ENCODE measurements around the gene FOXA2.

Gene FOXA2

DNA sequence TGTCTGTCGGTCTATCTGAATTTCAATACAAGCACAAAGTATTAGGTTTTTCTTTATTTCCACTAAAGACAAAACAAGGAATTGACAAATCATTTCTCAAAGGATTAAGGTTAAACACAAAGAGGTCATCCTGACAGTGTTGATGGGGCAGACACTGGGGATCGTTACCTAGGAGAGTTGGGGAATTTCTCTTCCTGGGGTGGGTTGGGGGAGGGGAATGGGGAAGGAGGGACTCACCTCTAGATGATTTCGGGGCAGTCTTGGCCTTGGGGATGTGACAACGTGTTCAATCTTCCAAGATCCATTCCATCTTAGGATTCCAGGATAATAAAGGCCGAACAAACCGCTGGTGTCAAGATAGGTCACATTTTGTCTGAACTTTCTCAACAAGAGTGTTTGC lies 35.4 kb upstream of the FOXA2 start:
- H3K4me3 ChIP-seq (ENCODE audit: low read depth, low read length): no peak overlapping the region
- no peak for DNase-seq (ENCODE audit: low read depth)
- TF ChIP-seq, protein P1, sequence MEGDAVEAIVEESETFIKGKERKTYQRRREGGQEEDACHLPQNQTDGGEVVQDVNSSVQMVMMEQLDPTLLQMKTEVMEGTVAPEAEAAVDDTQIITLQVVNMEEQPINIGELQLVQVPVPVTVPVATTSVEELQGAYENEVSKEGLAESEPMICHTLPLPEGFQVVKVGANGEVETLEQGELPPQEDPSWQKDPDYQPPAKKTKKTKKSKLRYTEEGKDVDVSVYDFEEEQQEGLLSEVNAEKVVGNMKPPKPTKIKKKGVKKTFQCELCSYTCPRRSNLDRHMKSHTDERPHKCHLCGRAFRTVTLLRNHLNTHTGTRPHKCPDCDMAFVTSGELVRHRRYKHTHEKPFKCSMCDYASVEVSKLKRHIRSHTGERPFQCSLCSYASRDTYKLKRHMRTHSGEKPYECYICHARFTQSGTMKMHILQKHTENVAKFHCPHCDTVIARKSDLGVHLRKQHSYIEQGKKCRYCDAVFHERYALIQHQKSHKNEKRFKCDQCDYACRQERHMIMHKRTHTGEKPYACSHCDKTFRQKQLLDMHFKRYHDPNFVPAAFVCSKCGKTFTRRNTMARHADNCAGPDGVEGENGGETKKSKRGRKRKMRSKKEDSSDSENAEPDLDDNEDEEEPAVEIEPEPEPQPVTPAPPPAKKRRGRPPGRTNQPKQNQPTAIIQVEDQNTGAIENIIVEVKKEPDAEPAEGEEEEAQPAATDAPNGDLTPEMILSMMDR (conservative IDR thresholded peaks at IDR 0.05; ENCODE audit: low read depth, low read length): no peak

DNA sequence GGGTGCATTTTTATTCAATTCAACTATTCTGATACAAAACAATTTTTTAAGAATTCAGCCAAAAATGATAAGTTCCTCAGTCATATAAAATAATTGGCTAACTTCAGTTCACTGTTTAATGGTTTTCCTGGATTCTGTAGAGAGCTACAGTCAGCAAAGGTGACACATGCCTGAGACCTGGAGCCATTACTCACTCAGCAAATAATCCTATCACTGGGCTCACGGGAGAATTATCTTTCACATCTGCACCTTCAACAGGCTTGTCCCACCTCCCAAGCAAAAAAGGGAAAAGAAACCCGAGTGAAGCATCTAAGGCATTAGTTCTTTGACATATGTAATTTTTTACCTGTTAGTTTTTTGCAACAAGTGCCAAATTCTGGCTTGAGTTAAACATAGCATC lies 34.9 kb upstream of the FOXA2 start:
- TF ChIP-seq, protein P1 (conservative IDR thresholded peaks at IDR 0.05; ENCODE audit: low read depth, low read length): no peak

DNA sequence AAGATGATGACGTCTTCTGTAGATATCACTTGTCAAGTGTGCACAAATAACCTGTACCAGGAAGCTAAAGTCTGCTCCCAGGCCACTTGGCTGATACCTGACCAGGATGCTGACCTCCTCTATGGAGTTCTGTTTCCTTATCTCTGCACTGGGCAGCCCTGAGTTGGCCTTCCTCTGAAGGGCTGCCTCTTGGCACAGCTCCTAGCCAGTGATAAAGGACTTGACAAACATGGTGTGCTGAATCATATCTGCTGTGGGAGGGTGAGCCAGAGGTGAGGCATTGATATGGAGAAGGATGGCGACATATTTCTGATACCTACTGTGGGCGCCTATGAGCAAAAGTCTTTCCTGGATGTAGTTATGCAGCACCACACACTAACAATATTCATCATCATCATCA lies 32.8 kb upstream of the FOXA2 start:
- no peak for DNase-seq (ENCODE audit: low read depth)
- TF ChIP-seq, protein P1 (conservative IDR thresholded peaks at IDR 0.05; ENCODE audit: low read depth, low read length): no peak

More for the DNA sequence above, 34.9 kb upstream of the FOXA2 start:
- H3K4me3 ChIP-seq (ENCODE audit: low read depth, low read length): no peak overlapping the region
- no peak for DNase-seq (ENCODE audit: low read depth)

DNA sequence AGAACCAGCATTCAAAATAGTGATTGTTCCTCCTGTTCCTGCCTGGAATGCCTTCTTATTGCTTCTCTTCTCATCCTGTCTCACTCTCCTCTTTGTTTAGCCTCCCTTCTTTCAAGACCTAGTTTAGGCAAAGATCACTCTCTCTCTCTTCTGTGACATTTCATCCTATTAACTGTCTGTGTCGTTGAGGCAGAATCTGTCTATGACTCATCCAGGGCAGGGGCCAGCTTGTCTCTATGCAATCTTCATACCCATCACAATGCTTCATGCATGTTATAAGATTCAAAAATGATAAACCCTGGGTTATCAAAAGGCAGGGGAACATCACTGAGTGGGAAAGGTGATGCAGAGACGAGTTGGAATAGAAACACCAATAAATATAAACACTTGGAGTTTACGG lies 32.2 kb upstream of the FOXA2 start:
- DNase-seq (ENCODE audit: low read depth): no peak
- H3K4me3 ChIP-seq (ENCODE audit: low read depth, low read length): no peak overlapping the region
- TF ChIP-seq, protein P1 (conservative IDR thresholded peaks at IDR 0.05; ENCODE audit: low read depth, low read length): no peak

More for the DNA sequence above, 32.8 kb upstream of the FOXA2 start:
- H3K4me3 ChIP-seq (ENCODE audit: low read depth, low read length): no peak overlapping the region

DNA sequence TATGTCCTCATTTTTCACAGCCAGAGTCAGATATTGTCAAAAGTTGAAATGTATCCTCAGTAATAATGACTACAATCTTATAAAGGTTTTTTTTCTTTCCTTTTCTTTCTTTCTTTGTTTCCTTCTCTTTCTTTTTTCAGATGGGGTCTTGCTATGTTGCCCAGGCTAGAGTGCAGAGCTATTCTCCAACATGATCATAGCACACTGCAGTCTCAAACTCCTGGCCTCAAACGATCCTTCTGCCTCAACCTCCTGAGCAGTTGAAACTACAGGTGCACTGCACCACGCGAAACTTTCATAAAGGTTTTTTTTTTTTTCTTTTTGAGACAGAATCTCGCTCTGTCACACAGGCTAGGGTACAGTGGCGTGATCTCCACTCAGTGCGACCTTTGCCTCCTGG lies 31.1 kb upstream of the FOXA2 start:
- TF ChIP-seq, protein P1 (conservative IDR thresholded peaks at IDR 0.05; ENCODE audit: low read depth, low read length): no peak
- H3K4me3 ChIP-seq (ENCODE audit: low read depth, low read length): no peak overlapping the region
- DNase-seq (ENCODE audit: low read depth): no peak

DNA sequence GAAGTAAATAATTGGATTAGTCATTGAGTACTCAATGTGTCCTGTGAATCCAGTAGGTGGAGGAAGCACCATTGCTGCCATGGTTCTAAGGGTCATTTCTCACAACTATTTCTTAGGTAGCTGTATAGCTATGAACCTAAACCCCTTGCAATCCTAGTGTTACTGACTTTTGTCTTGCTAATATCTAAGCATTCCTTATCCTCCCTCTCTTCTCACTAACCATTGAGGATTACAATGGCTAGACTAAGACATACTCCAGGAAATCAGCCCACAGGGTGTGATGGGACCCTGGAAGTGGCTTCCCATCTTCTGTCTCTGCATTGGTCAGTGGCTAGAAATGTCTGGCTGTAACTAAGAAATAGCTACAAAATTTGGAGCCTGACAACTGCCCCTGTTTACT lies 27.3 kb upstream of the FOXA2 start:
- TF ChIP-seq, protein P1 (conservative IDR thresholded peaks at IDR 0.05; ENCODE audit: low read depth, low read length): no peak
- no peak overlapping the region for H3K4me3 ChIP-seq (ENCODE audit: low read depth, low read length)
- DNase-seq (ENCODE audit: low read depth): no peak

DNA sequence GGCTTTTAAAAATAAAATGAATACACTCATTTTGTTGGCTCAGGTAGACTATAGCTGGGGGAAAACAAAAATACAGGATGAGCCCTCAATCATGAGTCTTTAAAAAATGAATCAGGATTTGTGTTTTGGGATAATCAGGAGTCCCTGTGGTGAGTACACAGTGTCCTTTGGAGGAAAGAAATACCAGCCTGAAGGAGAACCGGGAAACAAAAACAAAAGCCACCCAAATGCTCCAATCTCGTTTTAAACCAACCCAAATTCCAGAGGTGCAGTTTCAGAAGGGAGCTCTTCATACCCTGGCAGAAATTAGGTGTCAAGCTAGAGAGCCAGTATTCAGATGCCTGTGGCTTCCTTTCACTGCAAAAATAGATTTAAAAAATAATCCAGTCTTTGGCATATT lies 23.3 kb upstream of the FOXA2 start:
- TF ChIP-seq, protein P1 (conservative IDR thresholded peaks at IDR 0.05; ENCODE audit: low read depth, low read length): no peak
- no peak for DNase-seq (ENCODE audit: low read depth)
- H3K4me3 ChIP-seq (ENCODE audit: low read depth, low read length): no peak overlapping the region

Data from choroid plexus epithelial cell (primary cell).